HG03521 (cell line): ENCODE data around the gene MRPL28.
"Not testable (repeated sequence)": the region's sequence is repeated elsewhere in the genome, so short reads cannot be mapped to it uniquely, and the experiment has no call there.

Source experiments
- ATAC-seq: cut with Tn5 transposase; IDR thresholded peaks from one replicate; pipeline ENCODE4 v1.9.1; 2021; ENCODE audit warnings: mild to moderate bottlenecking, moderate library complexity; ENCODE audit not compliant: unreplicated experiment

MRPL28 gene

DNA sequence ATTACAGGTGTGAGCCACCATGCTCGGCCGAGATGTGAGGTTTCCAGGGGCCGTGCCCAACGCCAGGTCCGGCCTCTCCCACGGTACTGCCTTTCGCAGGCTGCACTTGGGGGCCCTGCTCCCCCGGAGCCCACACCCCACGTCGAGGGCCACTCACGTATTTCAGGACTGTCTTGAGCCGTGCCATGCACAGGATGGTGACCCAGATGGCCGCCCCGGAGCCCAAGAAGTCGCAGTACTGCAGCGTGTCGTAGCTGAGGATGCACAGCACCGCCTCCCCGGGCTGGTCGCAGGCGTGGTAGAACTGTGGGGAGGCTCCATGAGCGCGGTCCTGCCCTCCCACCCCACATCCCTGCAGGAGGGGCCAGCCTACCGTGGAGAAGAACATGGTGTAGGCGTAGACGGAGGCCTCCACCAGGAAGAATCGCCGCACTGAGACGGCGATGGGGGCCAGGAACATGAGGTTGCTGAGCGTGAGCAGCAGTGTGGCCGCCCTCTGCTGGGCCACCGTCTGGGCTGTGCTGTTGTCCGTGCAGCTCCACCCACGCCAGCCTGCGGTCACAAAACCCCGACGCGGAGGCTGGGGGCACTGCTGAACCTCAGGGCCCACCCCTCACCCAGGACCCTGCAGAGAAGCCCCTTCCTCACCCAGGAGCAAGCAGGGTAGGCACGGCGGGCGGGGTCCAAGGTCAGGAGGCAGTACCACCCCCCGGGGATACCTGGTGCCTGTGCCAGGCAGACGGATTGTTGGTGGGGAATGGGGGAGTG is 3.7 kb upstream of the MRPL28 start:
- no peak for ATAC-seq

DNA sequence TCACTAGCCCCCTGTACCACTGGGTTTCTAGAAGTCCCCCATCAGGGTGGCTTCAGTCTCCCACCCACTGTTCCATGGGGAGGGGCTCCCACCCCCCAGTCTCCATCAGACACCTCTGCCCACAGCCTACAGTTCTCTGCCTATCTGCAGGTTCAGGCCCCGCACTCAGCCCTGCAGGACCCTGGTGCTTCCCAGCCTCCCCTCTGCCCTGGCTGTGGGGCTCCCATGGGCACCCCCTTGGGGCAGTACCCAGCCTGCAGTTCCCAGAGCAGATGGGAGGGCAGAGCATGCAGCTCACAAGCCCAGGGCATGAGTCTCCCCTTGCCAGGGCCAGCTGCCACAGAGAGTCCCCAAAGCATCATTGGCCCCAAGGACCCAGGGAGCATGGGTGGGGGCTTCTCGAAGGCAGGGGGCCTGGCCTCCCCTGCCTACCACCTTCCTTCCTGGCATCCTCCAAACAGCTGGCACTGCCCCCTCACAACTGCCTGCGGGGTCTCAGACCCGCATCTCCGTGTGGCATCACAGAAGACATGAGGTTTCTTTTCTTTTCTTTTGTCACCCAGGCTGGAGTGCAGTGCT is 2.8 kb upstream of the MRPL28 start:
- no peak for ATAC-seq

DNA sequence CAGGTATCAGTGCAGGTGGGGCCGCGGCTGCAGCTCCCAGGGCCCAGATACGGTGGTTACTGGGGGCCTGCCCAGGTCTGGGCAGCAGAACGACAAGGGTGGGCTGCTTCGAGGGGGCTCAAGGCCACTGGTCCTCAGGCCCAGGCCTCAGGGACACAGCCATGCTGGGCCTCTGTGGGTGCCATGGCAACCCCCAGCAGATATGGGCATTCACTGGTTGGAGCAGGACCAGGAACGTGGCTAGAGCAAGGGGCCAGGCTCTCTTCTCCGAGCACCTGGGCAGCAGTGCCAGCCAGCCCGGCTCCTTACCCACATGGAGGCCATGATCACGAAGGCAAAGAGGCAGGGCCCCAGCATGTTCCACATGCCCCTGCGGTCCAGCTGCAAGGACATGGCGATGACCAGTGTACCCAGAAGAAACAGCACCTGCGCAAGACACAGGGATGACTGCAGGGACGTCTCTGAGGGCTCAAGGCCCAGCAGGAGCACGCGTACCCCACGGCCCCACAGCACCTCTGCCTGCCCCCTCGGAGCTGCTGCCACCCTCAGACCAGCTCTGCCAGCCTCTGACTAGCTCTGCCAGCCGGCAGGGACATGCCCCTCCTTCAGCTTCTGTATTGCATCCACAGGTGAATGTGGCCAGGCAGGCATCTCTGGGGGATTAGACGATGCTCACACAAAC is 2.1 kb upstream of the MRPL28 start:
- no peak for ATAC-seq

DNA sequence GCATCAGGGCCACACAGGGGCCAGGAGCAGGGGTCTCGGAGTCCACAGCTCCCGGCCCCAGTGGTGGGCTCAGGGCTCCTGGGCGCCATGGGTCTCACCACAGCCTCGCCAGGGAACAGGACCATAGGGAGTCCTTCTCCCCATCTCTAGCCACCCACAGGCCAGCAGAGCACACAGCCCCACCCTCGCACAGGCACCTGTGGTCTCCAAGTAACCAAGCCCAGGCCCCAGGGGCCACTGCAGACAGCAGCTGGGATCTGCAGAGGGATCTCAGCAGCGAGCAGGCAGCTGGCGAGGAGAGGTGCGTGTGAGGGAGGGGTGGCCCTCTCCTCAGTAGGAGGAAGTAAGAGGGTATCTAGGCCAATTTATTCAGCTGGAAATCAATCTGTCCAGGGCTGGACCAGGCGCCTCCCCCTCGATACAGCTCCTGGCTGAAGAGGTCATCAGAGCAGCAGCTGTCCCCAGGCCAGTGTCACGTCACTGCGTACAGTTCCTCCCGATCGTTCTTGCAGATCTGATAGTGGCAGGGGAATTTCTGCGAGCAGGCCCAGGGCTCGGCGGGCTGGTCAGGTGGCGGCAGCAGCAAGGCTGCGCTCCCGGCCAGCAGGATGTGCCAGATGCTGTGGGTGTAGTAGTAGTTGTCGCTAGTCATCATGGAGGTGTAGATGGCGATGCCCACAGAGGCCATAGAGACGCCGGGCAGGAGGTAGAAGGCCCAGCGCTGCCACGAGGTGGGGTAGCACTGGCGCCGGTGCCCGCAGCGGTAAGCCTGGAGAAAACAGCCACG is 1.4 kb upstream of the MRPL28 start:
- ATAC-seq = no peak

DNA sequence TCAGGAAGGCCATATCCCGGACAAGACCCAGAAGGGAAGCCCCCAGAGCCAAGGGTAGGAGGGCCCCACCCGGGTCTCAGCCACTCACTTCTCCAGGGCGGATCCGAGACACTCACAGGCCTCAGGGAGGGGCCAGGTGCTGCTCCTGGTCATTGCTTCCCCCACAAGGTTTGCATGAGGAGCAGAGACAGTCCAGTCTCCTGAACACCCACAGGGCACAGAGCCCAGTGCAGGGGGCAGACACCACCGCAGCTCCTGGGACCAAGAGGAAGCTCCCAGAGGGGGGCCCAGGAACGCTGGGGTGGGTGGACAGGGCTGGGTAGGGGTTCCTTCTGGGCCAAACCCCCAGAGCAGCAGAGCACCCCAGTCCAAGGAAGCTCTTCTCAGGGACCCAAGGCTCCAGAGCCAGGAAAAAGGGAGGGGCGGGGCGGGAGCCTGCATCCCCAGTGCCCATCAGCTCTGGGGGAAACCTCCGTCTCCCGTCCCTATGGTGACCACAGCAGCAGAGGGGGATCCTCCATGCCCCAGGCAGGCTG is 709 bp upstream of the MRPL28 start:
- no peak for ATAC-seq

DNA sequence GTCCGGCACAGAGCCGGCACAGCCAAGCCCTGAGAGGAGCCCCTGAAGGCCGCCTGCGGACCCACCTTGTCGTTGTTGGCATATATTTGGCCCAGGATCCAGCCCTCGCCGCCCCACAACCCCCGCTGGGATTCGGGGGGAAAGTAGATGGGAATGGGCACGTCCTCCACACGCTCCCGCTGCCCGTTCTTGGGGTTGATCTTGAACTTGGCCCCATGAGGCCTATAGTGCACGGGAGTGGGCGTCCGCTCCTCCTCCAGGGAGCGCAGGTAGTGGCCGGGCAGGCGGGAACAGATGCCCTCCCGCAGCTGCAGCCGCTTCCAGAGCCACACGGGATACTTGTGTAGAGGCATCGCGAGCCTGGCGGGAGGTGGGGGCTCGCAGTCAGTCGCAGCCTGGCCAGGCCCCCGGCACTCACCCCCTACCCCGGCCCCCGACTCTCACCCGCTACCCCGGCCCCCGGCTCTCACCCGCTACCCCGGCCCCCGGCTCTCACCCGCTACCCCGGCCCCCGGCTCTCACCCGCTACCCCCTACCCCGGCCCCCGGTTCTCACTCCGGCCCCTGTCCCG is 387 bp downstream of the MRPL28 start:
- ATAC-seq = no peak

DNA sequence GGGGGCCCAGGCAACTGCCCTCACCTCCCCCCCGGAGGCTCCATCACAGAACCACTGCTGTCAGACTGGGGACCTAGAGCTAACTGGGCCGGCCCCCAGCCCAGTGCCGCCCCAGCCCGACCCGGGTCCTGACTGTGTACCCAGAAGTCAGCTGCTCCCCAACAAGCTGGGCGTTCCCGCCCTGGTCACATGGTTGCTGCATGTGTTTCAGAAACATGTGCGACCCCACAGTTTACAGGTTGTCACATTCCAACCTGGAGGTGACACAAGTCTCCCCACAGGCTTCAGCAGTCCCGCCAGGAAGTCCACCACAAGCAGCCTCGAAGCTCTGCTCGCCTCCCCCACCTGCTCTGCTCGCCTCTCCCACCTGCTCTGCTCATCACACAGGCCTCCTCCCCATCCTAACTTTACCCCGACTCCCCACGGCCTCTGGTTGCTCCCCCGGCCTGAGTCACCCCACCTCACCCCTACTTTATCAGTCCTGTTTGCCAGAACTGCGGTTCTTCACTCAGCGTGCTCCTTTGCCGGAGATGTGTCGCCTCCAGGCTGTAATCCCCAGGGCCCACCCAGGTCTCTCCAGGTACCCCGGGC is 968 bp downstream of the MRPL28 start:
- ATAC-seq = no peak

DNA sequence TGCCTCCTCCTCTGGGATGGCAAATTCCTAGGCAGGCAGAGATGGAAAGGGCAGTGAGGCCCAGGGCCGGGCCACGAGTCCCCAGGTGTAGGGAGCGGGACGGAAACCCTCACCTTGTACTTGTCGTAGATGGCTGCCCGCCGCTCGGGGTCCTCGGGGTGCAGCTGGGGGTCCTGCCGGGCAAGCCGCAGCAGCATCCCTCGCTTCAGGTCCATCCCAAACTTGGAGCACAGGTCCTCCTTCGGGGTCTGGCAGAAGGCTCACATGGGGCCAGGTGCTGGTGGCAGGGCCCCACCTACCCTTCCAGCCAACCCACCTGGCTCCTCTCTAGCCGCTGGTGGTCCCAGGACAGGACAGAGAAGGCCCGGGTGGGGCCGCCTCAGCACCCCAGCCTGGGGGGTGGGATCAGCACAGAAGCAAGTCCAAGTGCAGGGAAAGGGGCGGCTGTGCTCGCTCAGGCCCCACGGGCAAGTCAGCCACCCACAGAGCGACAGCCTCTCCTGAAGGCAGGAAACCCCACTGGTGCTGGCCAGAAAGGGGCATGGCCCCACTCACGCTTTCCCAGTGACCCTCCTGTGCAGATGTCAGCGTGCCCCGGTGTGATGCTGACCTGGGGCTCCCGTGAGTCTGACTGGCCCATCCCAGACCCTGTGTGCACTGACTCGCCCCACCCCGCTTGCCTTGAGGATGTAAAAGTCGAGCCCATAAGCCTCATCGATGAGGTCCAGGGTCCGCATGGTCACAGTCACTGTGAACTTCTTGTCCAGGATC is 1.8 kb downstream of the MRPL28 start:
- no peak for ATAC-seq

DNA sequence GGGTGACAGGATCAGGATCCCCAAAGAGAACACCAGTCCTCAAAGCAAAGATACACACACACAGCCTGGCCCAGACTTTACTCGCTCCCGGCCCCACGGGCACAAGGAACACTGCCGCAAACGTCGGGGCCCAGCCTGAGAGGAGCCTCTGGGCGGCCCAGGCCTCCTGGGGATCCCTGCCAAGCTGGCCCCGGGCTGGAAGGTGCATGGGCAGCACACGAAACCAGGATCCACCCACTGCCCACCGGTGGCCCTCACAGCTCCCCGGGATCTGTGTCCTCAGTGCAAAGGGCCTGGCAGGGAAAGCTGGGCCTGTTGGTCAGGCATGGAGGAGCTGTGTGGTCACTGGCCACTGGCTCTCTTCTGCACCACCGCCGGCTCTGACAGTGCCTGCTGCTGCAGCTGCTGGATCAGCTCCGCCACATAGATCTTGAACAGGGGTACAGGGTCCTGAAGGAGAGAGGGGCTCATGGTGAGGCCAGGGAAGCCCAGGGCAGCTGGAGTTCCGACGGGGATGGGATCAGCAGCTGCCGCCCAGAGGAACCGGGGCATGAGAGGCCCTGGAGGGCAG is 2.9 kb downstream of the MRPL28 start:
- ATAC-seq = no peak

DNA sequence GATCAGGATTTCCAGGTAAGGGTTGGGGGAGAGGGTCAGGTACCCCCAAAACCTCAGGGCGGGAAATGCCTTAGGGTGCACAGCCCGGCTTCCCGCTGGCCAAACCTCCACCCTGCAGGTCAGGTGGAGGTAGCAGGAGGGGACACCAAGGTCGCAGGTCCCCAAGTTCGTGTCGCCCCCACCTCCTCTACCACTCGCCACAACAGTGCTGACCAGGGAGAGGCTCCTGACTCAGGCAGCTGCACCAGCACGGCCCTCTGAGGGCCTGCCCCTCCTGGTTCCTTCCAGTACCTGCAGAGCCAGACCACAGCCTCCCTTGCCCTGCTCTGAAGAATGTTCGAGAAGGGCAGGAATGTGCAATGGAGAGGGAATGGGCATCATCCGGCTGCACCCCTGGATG is 3.9 kb downstream of the MRPL28 start:
- no peak for ATAC-seq

DNA sequence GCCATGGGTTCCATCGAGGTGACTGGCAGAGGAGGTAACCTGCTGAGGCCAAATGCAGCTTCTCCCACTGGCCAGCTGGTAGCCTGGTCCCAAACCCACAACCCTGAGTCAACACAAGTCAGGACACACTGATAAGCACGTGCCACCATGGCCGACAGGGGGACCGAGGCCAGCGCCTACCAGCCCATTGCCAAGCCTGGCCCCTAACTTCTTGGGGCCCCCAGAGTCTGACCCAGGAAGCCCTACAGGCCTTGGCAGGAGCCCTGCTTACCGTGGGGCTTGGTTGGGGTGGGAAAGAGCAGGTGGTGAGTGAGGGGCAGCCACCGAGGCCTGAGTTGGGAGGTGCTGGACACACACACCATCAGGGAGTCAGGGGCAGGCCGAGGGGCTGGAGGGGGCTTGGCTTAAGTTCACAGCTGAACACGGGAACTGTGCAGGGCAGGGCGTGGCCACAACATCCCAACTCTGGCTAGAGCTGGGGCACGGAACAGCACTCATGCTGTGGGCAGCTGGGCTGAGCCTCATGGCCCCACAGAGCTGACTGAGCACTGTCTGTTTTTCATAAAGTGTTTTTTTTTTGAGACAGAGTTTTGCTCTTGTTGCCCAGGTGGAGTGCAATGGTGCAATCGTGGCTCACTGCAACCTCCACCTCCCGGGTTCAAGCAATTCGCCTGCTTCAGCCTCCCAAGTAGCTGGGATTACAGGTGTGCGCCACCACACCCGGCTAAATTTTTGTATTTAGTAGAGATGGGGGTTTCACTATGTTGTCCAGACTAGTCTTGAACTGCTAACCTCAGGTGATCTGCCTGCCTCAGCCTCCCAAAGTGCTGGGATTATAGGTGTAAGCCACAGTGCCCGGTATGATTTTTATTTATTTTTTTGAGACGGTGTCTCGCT is 5.5 kb downstream of the MRPL28 start:
- no peak for ATAC-seq

DNA sequence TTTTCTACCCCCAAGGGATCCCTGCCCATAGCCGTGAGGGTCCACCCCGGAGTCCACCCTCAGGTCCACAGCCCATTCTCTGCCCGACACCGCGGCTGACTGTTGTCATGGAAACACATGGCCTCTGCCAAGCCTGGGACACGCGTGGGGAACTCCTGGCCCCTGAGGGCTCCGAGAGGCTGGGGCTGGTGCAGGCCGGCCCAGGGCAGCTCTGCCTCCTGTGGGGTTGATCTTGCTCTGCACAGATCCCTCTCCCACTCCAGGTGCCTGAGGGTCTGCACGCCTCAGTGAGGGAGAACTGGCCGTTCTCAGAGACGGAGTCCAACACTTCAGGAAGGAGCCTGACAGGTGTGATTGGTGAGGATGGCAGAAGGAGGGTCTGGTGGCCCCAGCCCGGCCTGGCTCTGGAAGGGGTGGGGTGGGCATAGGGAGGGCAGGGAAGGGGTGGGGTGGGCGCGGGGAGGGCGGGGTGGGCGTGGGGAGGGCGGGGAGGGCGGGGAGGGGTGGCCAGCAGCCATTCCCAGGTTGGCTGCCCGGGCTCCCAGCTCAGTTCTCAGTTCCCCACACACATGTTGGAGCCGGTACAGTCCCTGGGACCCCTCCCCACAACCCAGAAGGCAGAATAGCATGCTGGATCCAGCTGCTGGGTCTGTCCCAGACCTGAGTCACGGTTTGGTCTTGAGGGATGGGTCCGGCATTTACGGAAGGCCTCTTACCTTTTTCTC is 6.4 kb downstream of the MRPL28 start:
- no peak for ATAC-seq

DNA sequence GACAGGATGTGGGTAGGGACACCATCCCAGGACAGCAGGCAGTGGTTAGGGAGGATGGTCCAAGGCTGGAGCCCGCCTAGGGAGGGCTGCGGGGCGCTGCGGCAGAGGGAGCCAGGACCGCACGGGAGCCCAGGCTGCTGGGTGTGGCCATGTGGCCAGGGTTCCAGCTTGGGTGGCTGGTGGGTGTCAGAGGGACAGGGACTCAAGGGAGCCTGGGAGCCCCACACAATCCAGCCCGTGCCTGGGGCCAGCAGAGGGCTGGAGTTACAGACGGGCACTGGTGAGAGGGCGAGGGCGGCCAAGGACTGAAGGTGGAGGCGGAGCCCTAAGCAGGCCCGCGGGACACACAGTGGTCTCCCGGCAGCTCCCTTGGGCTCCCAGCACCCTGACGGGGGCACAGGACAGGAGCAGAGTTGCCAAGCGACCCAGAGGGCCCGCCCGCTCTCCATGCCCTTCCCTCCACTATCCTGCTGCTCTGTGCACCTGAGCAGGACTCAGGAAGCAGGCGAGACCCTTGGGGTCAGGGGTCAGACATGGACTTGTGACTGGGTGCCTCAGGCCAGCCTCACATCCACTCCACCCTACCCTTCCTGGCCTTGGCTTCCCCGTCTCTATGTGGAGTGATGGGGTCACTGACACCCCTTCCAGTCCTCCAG is 7.1 kb downstream of the MRPL28 start:
- no peak for ATAC-seq

DNA sequence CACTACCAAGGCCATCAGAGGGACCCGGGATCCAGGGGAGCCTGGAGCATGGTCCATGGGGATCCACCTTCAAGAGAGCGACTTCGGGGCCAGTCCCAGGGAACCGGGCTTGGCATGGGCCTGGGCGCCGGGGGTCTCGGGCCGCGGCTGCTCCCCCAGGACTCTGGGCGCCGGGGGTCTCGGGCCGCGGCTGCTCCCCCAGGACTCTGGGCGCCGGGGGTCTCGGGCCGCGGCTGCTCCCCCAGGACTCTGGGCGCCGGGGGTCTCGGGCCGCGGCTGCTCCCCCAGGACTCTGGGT is 7.7 kb downstream of the MRPL28 start:
- not testable (repeated sequence) for ATAC-seq

DNA sequence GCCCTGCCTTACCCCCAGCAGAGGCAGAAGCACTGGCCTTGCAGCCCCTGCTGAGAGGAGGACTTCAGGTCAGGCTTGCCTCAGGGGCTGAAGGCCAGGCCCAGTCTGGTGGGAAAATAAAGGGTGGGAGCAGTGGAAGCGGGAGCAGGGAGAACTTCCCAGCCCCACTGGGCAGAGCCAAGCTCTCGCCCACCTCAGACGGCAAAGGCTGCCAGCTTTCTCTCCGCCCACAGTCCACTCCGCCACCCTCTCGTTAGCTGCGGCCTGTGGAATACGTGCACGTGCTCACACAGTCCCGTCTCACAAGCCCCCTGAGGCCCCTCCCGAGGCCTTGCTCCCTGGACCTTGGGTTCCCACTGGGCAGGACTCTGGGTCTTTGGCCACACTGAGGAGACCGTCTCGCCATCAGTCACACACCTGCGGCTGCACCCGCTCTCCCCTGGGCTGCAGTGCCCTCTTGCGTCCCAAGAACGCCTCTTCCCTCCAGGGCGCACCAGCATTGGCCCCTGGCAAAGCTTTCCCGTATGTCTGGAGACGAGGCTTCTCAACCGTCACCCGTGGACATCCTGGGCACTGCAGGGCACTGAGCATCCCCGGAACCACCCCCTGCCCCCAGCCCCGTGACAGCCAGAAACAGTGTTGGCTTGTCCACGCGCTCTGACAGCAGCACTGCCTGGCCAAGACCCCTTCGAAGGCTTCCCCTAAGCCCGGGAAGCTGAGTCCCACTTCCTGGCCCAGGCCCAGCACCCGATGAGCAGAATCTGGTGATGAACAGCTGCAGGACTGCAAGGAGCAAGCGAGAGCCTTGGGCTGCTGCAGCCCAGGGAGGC is 8.3 kb downstream of the MRPL28 start:
- ATAC-seq = no peak

DNA sequence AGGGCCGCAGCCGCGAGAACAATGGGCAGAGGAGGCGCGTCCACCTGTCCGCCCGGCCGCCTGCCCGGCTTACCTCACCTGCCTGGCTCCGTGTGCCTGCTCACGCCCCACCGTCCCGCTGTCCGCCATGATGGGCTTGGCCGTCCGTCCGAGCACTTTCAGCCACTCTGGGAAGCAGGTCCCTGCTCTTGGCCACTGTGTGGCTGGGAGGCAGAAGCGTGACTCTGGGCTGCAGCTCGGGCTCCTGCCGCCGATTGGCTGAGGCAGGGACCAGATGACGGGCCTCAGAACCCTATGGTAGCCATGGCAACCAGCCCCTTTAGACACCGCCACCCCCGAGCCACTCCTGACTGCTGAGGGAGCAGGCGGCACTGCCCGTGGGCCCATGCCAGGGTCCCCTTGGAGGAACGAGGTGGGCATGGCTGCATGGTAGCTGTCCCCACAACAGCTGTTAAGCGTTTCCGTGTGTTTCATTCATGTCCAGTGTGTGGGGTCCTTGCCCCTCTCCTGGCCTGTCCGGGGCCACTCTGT is 8.9 kb downstream of the MRPL28 start:
- ATAC-seq = no peak
